Naive thymus-derived CD8-positive, alpha-beta T cell (primary cell): ENCODE results near the gene TNRC6A. TPM values are rescaled to one million over a fixed set of nuclear protein-coding genes. Genes with fewer than 3 reads are reported as not detected.

Experiments used
- ATAC-seq, 2 donors: fragments of 150-1000 bp; cut with Tn5 transposase in 1 of 2; sonication (Bioruptor Pico), chemical (Tn5 transposase) in 1 of 2; 1 replicate in 1 of 2; 2 replicates in 1 of 2; pipeline ENCODE4 v1.10.0; 2021; ENCODE audit warnings: mild to moderate bottlenecking in 2 of 2, moderate library complexity in 2 of 2
- POLR2A ChIA-PET: fragments of 350-600 bp; sonication (Branson Sonifier 250); formaldehyde crosslinking; loops from one replicate; lab custom pipeline; 2021; ENCODE audit warnings: antibody characterized with exemption; lab: Charles Lee
- DNase-seq, 10 donors: peaks; one replicate each; pipeline versions ENCODE4 v3.0.0 to v3.0.0-alpha.2; 2020 to 2022
- H3K27ac Mint-ChIP-seq, 10 donors: one replicate each; pipeline ENCODE4 v1.8.0; 2020 to 2022; ENCODE audit warnings: mild to moderate bottlenecking in 10 of 10, mixed read lengths in 10 of 10, moderate library complexity in 4 of 10, inconsistent platforms in 1 of 10
- H3K27me3 Mint-ChIP-seq, 5 donors: one replicate each; pipeline ENCODE4 v1.8.0; 2021 to 2022; ENCODE audit warnings: mixed read lengths in 5 of 5
- H3K36me3 Mint-ChIP-seq, 3 donors: one replicate each; pipeline ENCODE4 v1.8.0; 2020 to 2022; ENCODE audit warnings: mixed read lengths in 3 of 3, mild to moderate bottlenecking in 2 of 3, inconsistent platforms in 1 of 3
- H3K4me1 Mint-ChIP-seq, 4 donors: one replicate each; pipeline ENCODE4 v1.8.0; 2021 to 2022; ENCODE audit warnings: mixed read lengths in 4 of 4
- H3K4me3 Mint-ChIP-seq, 10 donors: one replicate each; pipeline ENCODE4 v1.8.0; 2020 to 2022; ENCODE audit warnings: mild to moderate bottlenecking in 10 of 10, mixed read lengths in 10 of 10, moderate library complexity in 6 of 10, inconsistent platforms in 1 of 10
- H3K9me3 Mint-ChIP-seq, 9 donors: one replicate each; pipeline ENCODE4 v1.8.0; 2020 to 2022; ENCODE audit warnings: mixed read lengths in 9 of 9, mild to moderate bottlenecking in 3 of 9, inconsistent platforms in 1 of 9, moderate library complexity in 1 of 9
- polyA plus RNA-seq, 3 donors: library from polyadenylated mRNA; unstranded; fragments of 300-500 nt; fragmentation: Illumina TruSeq; gene quantifications; one replicate each; pipeline ENCODE4 v1.2.3, GENCODE V29; 2021
- total RNA-seq, 8 experiments: library from RNA in 2 of 8; stranded (reverse) in 2 of 8; gene quantifications; one replicate each; pipeline ENCODE4 v1.2.3 and lab custom pipeline; 2021 to 2026

The TNRC6A gene
- total RNA-seq: 10 to 100 TPM; 84.1 to 85.2 TPM
- 10 to 100 TPM in 2 of 3 donors, 1 to 10 TPM in 1; 9.4 to 12.9 (median 10.9) TPM for polyA plus RNA-seq
- total RNA-seq (lab: John Stamatoyannopoulos, UW): 108 to 180 (median 158) reads per million in 6 experiments

DNA sequence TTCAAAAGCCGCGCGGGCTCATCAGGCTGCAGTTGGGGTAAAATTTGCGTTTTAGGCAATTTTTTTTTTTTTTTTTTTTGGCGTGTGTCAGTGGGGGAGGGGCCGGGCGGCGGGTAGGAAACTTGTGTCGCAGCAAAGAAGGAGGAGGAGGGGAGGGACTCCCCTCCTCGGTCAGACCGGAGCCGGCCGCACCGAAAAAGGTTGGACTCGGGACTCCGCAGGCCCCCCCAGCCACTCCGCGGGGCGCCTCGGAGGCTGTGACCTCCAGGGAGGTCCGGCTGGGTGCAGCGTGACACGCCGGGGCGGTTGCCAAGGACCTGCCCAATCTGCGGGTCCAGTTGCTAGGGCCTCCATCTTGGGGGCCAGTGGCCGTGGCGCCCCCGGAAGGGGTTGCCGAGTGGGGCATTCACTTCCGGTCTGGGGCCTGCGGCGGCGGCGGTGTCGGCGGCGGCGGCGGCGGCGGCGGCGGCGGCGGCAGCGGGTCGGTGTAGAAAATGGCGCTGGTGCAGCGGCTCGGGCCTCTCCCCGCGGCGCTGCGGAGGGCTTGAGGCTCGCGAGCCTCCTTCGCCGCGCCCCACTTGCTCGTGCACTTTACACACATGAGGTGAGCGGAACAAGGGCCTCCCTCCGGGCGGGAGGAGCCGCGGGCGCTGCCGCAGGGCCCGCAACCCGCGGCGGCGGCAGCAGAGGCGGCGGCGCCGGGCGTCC lies at the start of gene TNRC6A:
Gene TNRC6A, plus strand, starts transcription at position 409 of the 708 bp plus-strand sequence. Its CDS starts 191 bp downstream, at position 600.
- DNase-seq: peak; percentile 62 to 90 (median 76)
- peak; percentile 85 to 87 for ATAC-seq
- H3K9me3 Mint-ChIP-seq: peaks cover 0 to 2% (median 0%) of the 10 kb centered on the region in 9 donors
- peaks cover 26 to 51% (median 46%) of the 10 kb centered on the region in 4 donors for H3K4me1 Mint-ChIP-seq
- peak within 1 kb of the TSS; percentile 95 to 99 (median 98) for H3K27ac Mint-ChIP-seq
- POLR2A ChIA-PET: interaction anchor here (0.7 to 1.6 kb wide), 8 partner anchors 9 to 212 kb away, joined by 3 to 10 read pairs (median 6); partner anchors contain the start of gene RBBP6
- no peaks in the 10 kb centered on the region for H3K27me3 Mint-ChIP-seq
- peaks cover 4 to 27% (median 6%) of the 10 kb centered on the region in 3 donors for H3K36me3 Mint-ChIP-seq
- H3K4me3 Mint-ChIP-seq: peak within 1 kb of the TSS; percentile 92 to 100 (median 97)

DNA sequence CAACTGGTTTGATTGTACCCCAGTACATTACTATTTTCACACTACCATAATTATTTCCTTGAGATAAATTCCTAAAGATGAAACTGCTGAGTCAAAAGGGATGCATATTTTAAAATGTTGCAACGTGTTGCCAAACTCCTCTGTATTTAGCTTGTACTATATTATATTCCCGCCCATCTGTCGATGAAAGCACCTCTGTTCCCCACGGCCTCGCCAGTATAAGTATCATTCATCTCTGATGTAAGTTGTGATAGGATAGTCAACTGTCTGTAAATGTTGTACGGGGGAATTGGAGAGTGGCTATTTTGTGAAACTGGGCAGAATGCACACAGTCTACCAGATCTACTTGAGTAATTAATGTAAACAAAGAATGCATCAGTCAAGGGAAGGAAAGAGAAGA lies 47.7 kb upstream of the TNRC6A start:
- ATAC-seq (no peak), DNase-seq (no peak)
- no peak overlapping the region for H3K27ac Mint-ChIP-seq
- H3K36me3 Mint-ChIP-seq: no peaks in the 10 kb centered on the region
- H3K4me3 Mint-ChIP-seq: no peak overlapping the region
- H3K9me3 Mint-ChIP-seq: no peaks in the 10 kb centered on the region
- peaks cover 1 to 14% (median 8%) of the 10 kb centered on the region in 5 donors for H3K27me3 Mint-ChIP-seq
- POLR2A ChIA-PET: no interaction called here
- peaks cover 0 to 6% (median 3%) of the 10 kb centered on the region in 4 donors for H3K4me1 Mint-ChIP-seq

DNA sequence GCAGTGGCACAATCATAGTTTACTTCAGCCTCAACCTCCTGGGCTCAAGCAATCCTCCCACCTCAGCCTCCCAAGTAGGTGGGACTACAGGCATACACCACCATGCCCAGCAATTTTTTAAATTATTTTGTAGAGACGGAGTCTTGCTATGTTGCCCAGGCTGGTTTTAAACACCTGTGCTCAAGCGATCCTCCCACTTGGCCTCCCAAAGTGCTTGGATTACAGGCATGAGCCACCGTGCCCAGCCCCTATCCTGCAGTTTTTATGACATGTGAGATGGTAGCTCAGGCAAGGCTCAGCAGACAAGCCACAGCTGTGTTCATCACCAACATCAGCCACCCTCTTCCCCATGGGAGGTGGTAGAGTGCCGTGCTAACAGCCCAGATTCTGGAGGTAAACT lies 46.2 kb upstream of the TNRC6A start:
- POLR2A ChIA-PET: no interaction called here
- DNase-seq: no peak
- Mint-ChIP-seq H3K4me3 (no peak overlapping the region), H3K9me3 (no peaks in the 10 kb centered on the region), H3K4me1 (peaks cover 0 to 6% (median 2%) of the 10 kb centered on the region in 4 donors), H3K27me3 (peaks cover 1 to 4% (median 3%) of the 10 kb centered on the region in 5 donors), H3K27ac (no peak overlapping the region), H3K36me3 (no peaks in the 10 kb centered on the region)
- no peak for ATAC-seq

DNA sequence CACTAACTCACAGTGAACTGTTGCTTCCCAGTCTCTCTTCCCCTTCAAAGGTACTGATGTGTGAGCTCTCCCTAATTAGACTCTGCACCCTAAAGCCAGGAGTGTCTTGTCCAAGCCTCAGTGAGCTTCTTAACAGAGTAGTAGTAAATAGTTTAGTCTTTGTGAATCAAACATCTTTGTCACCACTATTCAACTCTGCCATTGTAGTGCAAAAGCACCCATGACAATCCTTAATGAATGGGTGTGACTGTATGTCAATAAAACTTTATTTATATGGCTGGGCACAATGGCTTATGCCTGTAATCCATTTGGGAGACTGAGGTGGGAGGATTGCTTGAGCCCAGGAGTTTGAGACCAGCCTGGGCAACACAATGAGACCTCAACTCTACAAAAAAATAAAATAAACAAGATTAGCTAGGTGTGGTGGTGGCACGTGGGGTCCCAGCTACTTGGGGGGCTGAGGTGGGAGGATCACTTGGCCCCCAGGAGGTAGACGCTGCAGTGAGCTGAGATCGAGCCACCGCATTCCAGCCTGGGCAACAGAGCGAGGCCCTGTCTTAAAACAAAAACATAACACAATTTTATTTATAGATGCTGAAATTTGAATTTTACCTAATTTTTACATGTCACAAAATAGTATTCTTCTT lies 45.5 kb upstream of the TNRC6A start:
- Mint-ChIP-seq H3K27ac (no peak overlapping the region), H3K36me3 (no peaks in the 10 kb centered on the region), H3K4me1 (peaks cover 0 to 6% (median 2%) of the 10 kb centered on the region in 4 donors), H3K27me3 (peaks cover 3 to 10% (median 8%) of the 10 kb centered on the region in 5 donors), H3K9me3 (no peaks in the 10 kb centered on the region), H3K4me3 (no peak overlapping the region)
- DNase-seq (no peak), ATAC-seq (no peak)
- POLR2A ChIA-PET: no interaction called here

DNA sequence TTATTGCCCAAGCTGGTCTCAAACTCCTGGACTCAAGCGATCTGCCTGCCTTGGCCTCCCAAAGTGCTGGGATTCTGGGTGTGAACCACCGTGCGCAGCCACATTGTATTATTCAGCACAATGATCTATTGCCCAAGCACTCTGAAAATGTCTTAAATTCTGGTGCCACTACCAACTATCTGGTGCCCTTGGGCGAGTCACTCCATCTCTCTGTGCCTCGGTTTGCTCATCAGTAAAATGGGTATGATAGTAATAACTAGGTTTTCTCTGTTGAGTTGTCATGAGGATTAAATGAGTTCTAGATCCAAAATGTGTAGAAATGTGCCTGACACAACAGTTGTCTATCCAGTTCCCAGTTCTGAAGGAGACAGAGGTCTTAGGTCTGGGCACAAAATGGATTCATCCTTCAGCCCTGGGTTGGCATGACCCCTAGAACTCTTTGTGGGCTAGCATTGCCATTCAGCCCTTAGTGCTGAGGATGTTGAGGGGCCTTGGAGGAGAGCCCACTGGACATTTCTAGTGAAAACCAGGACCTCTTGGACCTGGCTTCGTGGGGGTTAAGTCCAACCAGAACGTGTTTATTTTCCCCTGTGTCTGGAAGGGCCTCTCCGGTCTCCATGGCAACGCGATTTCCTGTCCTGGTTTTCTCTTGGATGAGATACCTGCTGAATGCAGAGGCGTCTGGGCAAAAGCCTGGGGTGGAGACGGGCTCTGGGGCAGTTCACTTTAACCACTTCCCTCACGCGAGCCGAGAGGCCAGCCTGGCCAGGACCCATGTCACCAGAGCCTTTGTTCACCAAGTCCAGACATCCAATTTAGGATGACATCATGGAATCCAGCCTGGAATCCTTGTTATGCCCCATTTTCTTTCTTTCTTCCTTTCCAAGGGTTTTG lies 43.7 kb upstream of the TNRC6A start:
- H3K27me3 Mint-ChIP-seq: peaks cover 3 to 14% (median 11%) of the 10 kb centered on the region in 5 donors

DNA sequence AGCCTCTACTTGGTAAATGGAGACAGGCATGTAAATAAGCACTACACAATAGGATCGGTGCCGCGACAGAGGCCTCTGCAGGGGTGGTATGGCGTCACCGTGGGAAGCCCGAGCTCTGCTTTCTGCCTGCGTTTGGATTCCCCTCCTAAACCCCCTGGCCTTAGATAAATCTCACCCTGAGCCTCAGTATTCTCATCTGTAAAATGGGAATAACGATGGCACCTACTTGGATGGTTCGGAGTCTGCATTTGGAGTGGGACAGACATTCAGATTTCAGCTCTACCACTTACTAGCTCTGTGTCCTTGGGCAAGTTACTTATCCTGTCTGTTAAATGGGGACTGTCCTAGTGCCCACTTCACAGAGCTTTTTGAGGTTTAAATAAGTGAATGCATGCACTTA lies 42.8 kb upstream of the TNRC6A start:
- H3K4me3 Mint-ChIP-seq: no peak overlapping the region
- POLR2A ChIA-PET: interaction anchor here (1.0 kb wide), 1 partner anchor 44 kb away, joined by 3 read pairs; no protein-coding TSS in a partner anchor

More for the DNA sequence above, 43.7 kb upstream of the TNRC6A start:
- no peak for DNase-seq
- peak overlapping the region in 1 of 10 donors; percentile 11 for H3K27ac Mint-ChIP-seq
- ATAC-seq: no peak
- H3K36me3 Mint-ChIP-seq: no peaks in the 10 kb centered on the region
- no peaks in the 10 kb centered on the region for H3K9me3 Mint-ChIP-seq
- POLR2A ChIA-PET: interaction anchor here (1.0 kb wide), 1 partner anchor 45 kb away, joined by 3 read pairs; no protein-coding TSS in a partner anchor
- no peak overlapping the region for H3K4me3 Mint-ChIP-seq
- peaks cover 0 to 6% (median 2%) of the 10 kb centered on the region in 4 donors for H3K4me1 Mint-ChIP-seq

DNA sequence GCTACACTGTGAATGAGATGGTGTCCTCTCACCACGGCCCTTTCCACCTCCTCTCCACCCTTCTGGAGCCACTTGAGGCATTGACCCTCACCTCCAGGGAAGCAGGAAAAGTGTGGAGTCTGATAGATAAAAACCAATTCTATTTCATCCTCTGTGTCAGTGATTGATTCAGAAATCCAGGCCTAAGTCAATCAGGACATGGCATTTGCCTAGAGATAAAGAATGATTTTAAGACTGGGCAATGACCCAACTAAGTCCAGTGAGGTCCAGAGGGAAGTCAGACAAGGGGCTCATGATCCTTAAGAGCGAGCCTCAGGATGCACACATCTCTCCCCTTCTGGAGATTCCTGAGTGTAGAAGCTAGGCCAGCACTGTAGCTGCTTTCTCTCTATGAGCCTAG lies 41.1 kb upstream of the TNRC6A start:
- ATAC-seq (no peak), DNase-seq (no peak)
- Mint-ChIP-seq H3K4me3 (no peak overlapping the region), H3K4me1 (peaks cover 0 to 6% (median 2%) of the 10 kb centered on the region in 4 donors), H3K27ac (no peak overlapping the region), H3K9me3 (no peaks in the 10 kb centered on the region), H3K36me3 (no peaks in the 10 kb centered on the region), H3K27me3 (peaks cover 5 to 14% (median 11%) of the 10 kb centered on the region in 5 donors)
- POLR2A ChIA-PET: no interaction called here

More for the DNA sequence above, 42.8 kb upstream of the TNRC6A start:
- H3K27me3 Mint-ChIP-seq: peaks cover 5 to 14% (median 11%) of the 10 kb centered on the region in 5 donors
- DNase-seq (no peak), ATAC-seq (no peak)
- H3K4me1 Mint-ChIP-seq: peaks cover 0 to 6% (median 2%) of the 10 kb centered on the region in 4 donors
- H3K36me3 Mint-ChIP-seq: no peaks in the 10 kb centered on the region
- H3K27ac Mint-ChIP-seq: no peak overlapping the region
- no peaks in the 10 kb centered on the region for H3K9me3 Mint-ChIP-seq

DNA sequence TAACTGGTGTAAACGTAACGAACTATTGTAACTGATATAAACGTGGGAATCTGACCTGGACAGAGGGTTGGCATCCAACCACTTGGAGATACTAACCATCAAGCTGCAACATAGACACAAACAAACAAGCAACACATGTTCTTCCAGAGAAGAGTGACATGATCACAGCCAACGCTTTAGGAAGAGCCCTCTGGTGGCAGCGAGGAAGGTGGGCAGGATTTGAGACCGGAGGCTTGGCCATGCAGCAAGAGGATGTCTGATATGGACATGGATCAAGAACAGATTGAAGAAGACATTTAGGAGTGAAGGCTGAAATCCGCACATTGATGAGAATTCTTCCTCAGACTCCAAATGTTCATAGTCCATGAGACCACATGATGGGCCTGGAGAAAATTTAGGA lies 40.3 kb upstream of the TNRC6A start:
- ATAC-seq (no peak), DNase-seq (no peak)
- Mint-ChIP-seq H3K36me3 (no peaks in the 10 kb centered on the region), H3K4me3 (no peak overlapping the region), H3K4me1 (peaks cover 0 to 6% (median 2%) of the 10 kb centered on the region in 4 donors), H3K9me3 (no peaks in the 10 kb centered on the region), H3K27me3 (peaks cover 5 to 15% (median 12%) of the 10 kb centered on the region in 5 donors), H3K27ac (no peak overlapping the region)
- POLR2A ChIA-PET: no interaction called here

DNA sequence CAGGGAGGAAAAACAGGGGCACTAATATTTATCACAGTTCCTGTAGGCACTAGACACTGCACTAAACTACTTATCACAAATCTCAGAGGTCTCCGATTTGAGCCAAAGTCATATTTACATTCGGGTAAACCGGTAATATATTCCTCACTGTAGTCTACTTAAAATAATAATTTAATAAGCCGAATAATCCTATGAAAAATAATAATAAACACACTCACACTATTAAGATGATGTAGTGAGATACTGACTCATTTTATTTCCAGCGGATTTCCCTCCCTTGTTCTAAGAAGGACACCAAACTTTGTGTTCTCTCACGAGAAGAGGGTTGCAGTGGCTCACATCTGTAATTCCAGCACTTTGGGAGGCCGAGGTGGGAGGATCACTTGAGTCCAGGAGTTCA lies 36.6 kb upstream of the TNRC6A start:
- Mint-ChIP-seq H3K27ac (no peak overlapping the region), H3K4me3 (no peak overlapping the region), H3K9me3 (peaks cover 0 to 2% (median 0%) of the 10 kb centered on the region in 9 donors), H3K27me3 (peaks cover 3 to 14% (median 8%) of the 10 kb centered on the region in 5 donors), H3K4me1 (no peaks in the 10 kb centered on the region), H3K36me3 (no peaks in the 10 kb centered on the region)
- DNase-seq (no peak), ATAC-seq (no peak)
- POLR2A ChIA-PET: no interaction called here

DNA sequence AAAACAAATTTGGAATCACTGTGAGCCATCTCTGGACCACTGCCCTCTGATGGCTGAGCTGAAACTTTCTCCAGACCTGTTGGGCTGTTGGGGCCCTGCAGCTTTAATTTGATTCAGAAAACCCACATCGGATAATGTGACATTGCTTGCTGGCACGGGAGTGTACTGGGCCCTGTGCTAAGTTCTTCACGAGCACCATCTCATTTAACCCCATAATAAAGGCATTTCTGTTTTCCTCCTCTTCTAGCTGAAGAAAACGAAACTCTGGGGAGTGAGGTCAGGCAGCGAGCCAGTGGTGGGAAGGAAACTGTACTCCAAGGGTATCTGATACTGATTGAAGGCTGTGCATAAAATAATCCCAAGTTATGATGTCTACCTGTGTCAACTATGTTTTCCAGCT lies 34.5 kb upstream of the TNRC6A start:
- no peak overlapping the region for H3K27ac Mint-ChIP-seq
- H3K4me1 Mint-ChIP-seq: peaks cover 0 to 1% (median 0%) of the 10 kb centered on the region in 4 donors
- DNase-seq: no peak
- H3K27me3 Mint-ChIP-seq: peaks cover 0 to 8% (median 2%) of the 10 kb centered on the region in 5 donors
- H3K36me3 Mint-ChIP-seq: no peaks in the 10 kb centered on the region
- peaks cover 0 to 2% (median 0%) of the 10 kb centered on the region in 9 donors for H3K9me3 Mint-ChIP-seq
- no peak for ATAC-seq
- no peak overlapping the region for H3K4me3 Mint-ChIP-seq
- POLR2A ChIA-PET: interaction anchor here (0.6 kb wide), 1 partner anchor 226 kb away, joined by 4 read pairs; no protein-coding TSS in a partner anchor

DNA sequence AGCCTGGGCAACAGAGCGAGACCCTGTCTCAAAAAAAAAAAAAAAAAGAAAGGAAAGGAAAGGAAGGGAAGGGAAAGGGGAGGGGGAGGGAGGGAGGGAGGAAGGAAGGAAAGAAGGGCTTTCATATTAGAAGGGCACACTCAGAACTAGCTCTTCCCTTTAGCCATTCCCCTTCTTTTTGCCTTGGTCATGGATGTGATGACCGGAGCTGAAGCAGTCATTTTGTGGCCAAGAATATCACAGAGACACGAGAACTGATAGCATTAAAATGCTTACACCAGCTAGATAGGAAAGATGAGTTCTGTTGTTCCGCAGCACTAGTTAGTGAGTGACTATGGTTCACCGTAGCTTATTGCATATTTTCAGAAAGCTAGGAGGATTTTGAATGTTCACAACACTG lies 32.8 kb upstream of the TNRC6A start:
- Mint-ChIP-seq H3K9me3 (peaks cover 0 to 2% (median 0%) of the 10 kb centered on the region in 9 donors), H3K4me1 (peaks cover 0 to 1% (median 0%) of the 10 kb centered on the region in 4 donors), H3K4me3 (no peak overlapping the region), H3K36me3 (no peaks in the 10 kb centered on the region), H3K27ac (no peak overlapping the region), H3K27me3 (peaks cover 0 to 15% (median 3%) of the 10 kb centered on the region in 5 donors)
- DNase-seq (no peak), ATAC-seq (no peak)
- POLR2A ChIA-PET: no interaction called here

DNA sequence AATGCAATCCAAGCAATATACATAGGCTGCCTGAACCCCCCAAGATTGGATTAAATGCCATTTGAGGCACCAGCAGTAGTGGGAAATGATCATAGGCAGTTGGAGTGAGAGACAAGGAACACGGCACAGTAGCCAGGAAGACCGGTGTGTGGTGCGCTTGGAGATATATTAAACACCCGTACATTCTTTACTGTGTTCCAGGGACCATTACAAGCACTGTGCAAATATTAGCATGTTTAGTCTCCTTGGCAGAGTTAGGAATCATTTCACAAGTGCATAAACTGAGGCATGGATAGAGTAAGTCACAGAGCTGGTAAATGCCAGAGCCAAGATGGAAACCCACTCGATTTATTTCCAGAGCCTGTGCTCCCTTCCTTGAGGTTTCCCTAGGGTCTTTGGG lies 31.1 kb upstream of the TNRC6A start:
- no peak for ATAC-seq
- no peak overlapping the region for H3K4me3 Mint-ChIP-seq
- DNase-seq: no peak
- peaks cover 0 to 1% (median 0%) of the 10 kb centered on the region in 4 donors for H3K4me1 Mint-ChIP-seq
- peaks cover 0 to 2% (median 0%) of the 10 kb centered on the region in 9 donors for H3K9me3 Mint-ChIP-seq
- no peak overlapping the region for H3K27ac Mint-ChIP-seq
- no peaks in the 10 kb centered on the region for H3K36me3 Mint-ChIP-seq
- H3K27me3 Mint-ChIP-seq: peaks cover 4 to 20% (median 5%) of the 10 kb centered on the region in 5 donors
- POLR2A ChIA-PET: no interaction called here
